Ovary (tissue), 3 donors: ENCODE results near the gene ASMTL.

Experiments used
- EP300 ChIP-seq: sonication (generic); formaldehyde crosslinking; IDR thresholded peaks from one replicate; pipeline ENCODE4 v1.6.1; 2017; ENCODE audit warnings: antibody characterized with exemption
- POLR2A ChIP-seq: fragments of 450-650 bp; IDR thresholded peaks from one replicate; pipeline ENCODE4 v1.6.1; 2017; ENCODE audit warnings: antibody characterized with exemption, mild to moderate bottlenecking, moderate library complexity
- TF ChIP-seq, protein P1 (sequence below), 3 donors: fragments of 450-650 bp in 2 of 3; fragments of 200-600 bp in 1 of 3; IDR thresholded peaks; one replicate each; pipeline versions ENCODE4 v1.5.1 to v1.8.0; 2016 to 2022; ENCODE audit warnings: antibody characterized with exemption in 3 of 3, mild to moderate bottlenecking in 1 of 3
- donor health status: DM: no; HTN: no; CAD: no.

DNA sequence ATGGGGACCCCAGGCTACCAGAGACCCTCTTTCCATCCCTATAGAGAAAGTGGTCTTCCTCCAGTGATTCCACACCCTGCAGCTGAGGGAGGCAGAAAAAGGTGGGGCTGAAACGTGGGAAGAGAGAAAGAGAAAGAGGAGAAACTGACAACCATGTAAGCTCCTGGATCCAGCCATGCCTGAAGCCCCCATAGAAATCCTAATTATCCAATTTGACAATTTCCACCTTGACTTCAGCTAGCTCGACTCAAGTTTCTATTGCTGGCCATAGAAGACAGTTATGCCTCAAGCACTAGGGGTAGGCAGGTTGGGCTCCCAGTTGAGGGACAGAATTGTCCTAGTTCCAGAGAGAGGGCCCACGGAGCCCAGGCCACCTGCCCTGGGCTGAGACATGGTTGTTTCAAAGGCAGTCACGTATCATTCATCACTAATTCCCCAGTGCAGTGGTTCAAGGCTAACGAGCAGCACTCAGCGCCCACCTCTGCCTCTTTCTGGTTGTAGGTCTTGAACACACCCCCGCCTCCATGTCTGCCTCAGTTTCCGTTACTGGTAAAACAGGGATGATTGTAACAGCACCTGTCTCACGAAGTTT lies 39.8 kb upstream of the ASMTL start:
- TF ChIP-seq POLR2A (no peak), EP300 (no peak)
- TF ChIP-seq, protein P1, sequence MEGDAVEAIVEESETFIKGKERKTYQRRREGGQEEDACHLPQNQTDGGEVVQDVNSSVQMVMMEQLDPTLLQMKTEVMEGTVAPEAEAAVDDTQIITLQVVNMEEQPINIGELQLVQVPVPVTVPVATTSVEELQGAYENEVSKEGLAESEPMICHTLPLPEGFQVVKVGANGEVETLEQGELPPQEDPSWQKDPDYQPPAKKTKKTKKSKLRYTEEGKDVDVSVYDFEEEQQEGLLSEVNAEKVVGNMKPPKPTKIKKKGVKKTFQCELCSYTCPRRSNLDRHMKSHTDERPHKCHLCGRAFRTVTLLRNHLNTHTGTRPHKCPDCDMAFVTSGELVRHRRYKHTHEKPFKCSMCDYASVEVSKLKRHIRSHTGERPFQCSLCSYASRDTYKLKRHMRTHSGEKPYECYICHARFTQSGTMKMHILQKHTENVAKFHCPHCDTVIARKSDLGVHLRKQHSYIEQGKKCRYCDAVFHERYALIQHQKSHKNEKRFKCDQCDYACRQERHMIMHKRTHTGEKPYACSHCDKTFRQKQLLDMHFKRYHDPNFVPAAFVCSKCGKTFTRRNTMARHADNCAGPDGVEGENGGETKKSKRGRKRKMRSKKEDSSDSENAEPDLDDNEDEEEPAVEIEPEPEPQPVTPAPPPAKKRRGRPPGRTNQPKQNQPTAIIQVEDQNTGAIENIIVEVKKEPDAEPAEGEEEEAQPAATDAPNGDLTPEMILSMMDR (IDR thresholded peaks at IDR 0.05) = no peak
